HG03066 (cell line): ENCODE results near the gene SEC16B.

Experiments used
- ATAC-seq: cut with Tn5 transposase; IDR thresholded peaks from one replicate; pipeline ENCODE4 v1.9.1; 2021; ENCODE audit warnings: low read depth; ENCODE audit not compliant: unreplicated experiment

Gene SEC16B

GRCh38 chr1:177915641-177916040, 54.2 kb downstream of the SEC16B start:
- ATAC-seq, result no peak

GRCh38 chr1:177914603-177915002, 55.3 kb downstream of the SEC16B start:
- no peak for ATAC-seq

GRCh38 chr1:177913762-177914540, 55.9 kb downstream of the SEC16B start:
- ATAC-seq, result no peak

- no peak for ATAC-seq
These were observed 56.9 kb downstream of the SEC16B start for GRCh38 chr1:177912991-177913390.

GRCh38 chr1:177909416-177909815, 60.4 kb downstream of the SEC16B start:
- no peak for ATAC-seq

GRCh38 chr1:177907000-177907399, 62.9 kb downstream of the SEC16B start:
- no peak for ATAC-seq

- no peak for ATAC-seq
These were observed 64.2 kb downstream of the SEC16B start for GRCh38 chr1:177905686-177906085.

- ATAC-seq, result no peak
These were observed 67.6 kb downstream of the SEC16B start for GRCh38 chr1:177902266-177902665.

GRCh38 chr1:177897998-177898654, 71.7 kb downstream of the SEC16B start:
- no peak for ATAC-seq

GRCh38 chr1:177897281-177897997, 72.4 kb downstream of the SEC16B start:
- no peak for ATAC-seq
